Cardiac muscle cell (in vitro differentiated cells and primary cell): ENCODE measurements around the gene NBEAL2. TPM values are rescaled to one million over a fixed set of nuclear protein-coding genes. Genes with fewer than 3 reads are reported as not detected.

Source experiments
- DNase-seq, 2 donors: peaks; one replicate each; pipeline versions ENCODE4 v3.0.0 to v3.0.0-alpha.2; 2010 to 2017; ENCODE audit warnings: low read depth in 1 of 2, low spot score in 1 of 2
- H3K27ac ChIP-seq: fragments of 200-600 bp; sonication (generic); 2 replicates; pipeline ENCODE4 v1.5.1; 2016
- H3K27me3 ChIP-seq: fragments of 200-600 bp; sonication (generic); 2 replicates; pipeline ENCODE4 v1.6.0; 2016; ENCODE audit warnings: control low read depth
- H3K36me3 ChIP-seq: fragments of 200-600 bp; sonication (generic); 2 replicates; pipeline ENCODE4 v1.5.1; 2016; ENCODE audit warnings: control low read depth
- H3K4me1 ChIP-seq: fragments of 200-600 bp; sonication (generic); 2 replicates; pipeline ENCODE4 v1.8.1; 2017; ENCODE audit warnings: low read depth, mild to moderate bottlenecking, mixed run types
- H3K4me3 ChIP-seq: fragments of 200-600 bp; sonication (generic); 2 replicates; pipeline ENCODE4 v1.5.1; 2016; ENCODE audit warnings: mild to moderate bottlenecking
- H3K9me3 ChIP-seq: fragments of 200-600 bp; sonication (generic); 2 replicates; pipeline ENCODE4 v1.5.1; 2017; ENCODE audit warnings: low read depth, mild to moderate bottlenecking, control low read depth
- polyA plus RNA-seq: library from polyadenylated mRNA; unstranded; fragments of >200 nt; fragmentation: Nextera tagmentation; extraction: Ambion mirVana; gene quantifications from 2 replicates; pipeline ENCODE4 v1.2.1, GENCODE V29; 2016
- total RNA-seq: library from RNA; depleted of rRNA; stranded (reverse); fragments of >200 nt; gene quantifications from 2 replicates; pipeline ENCODE4 v1.2.3, GENCODE V29; 2016
- TF ChIP-seq, protein P1 (sequence below): IDR thresholded peaks from 2 replicates; pipeline ENCODE4 v1.5.1; 2012; ENCODE audit warnings: low read depth, mild to moderate bottlenecking, low read length

The NBEAL2 gene
- total and polyA plus RNA-seq, 2 experiments from 2014 or later = 8.3 to 10.6 TPM

DNA sequence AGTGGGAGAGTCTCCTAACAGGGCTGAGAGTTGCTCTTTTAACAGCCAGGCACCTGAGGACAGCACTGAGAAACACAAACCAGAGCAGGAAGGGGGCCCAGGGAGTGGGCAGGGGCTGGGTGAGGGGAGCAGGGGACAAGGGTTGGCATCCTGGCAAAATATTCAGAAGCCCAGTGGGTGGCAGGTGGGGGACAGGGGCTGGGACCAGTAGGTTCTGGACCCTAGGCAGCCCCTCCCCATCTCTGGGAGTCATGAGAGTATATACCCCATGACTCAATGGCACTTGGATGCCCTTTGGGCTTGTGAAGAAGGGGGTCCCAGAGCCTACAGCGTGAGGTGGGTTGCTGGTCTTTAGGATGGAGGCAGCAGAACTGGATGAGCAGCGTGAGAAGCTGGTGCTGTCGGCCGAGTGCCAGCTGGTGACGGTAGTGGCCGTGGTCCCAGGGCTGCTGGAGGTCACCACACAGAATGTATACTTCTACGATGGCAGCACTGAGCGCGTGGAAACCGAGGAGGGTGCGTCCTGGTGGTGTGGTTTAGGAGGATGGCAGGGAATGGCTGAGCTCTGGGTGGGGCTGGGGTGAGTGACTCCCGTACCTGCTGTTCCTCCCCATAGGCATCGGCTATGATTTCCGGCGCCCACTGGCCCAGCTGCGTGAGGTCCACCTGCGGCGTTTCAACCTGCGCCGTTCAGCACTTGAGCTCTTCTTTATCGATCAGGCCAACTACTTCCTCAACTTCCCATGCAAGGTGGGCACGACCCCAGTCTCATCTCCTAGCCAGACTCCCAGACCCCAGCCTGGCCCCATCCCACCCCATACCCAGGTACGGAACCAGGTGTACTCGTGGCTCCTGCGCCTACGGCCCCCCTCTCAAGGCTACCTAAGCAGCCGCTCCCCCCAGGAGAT lies 24.2 kb downstream of the NBEAL2 start:
- H3K27me3 ChIP-seq = no peaks in the 10 kb centered on the region
- no peaks in the 10 kb centered on the region for H3K4me1 ChIP-seq
- no peak overlapping the region for H3K27ac ChIP-seq
- H3K36me3 ChIP-seq = no peaks in the 10 kb centered on the region
- H3K4me3 ChIP-seq = no peak overlapping the region
- TF ChIP-seq, protein P1, sequence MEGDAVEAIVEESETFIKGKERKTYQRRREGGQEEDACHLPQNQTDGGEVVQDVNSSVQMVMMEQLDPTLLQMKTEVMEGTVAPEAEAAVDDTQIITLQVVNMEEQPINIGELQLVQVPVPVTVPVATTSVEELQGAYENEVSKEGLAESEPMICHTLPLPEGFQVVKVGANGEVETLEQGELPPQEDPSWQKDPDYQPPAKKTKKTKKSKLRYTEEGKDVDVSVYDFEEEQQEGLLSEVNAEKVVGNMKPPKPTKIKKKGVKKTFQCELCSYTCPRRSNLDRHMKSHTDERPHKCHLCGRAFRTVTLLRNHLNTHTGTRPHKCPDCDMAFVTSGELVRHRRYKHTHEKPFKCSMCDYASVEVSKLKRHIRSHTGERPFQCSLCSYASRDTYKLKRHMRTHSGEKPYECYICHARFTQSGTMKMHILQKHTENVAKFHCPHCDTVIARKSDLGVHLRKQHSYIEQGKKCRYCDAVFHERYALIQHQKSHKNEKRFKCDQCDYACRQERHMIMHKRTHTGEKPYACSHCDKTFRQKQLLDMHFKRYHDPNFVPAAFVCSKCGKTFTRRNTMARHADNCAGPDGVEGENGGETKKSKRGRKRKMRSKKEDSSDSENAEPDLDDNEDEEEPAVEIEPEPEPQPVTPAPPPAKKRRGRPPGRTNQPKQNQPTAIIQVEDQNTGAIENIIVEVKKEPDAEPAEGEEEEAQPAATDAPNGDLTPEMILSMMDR = no peak
- DNase-seq = no peak
- H3K9me3 ChIP-seq = no peaks in the 10 kb centered on the region

DNA sequence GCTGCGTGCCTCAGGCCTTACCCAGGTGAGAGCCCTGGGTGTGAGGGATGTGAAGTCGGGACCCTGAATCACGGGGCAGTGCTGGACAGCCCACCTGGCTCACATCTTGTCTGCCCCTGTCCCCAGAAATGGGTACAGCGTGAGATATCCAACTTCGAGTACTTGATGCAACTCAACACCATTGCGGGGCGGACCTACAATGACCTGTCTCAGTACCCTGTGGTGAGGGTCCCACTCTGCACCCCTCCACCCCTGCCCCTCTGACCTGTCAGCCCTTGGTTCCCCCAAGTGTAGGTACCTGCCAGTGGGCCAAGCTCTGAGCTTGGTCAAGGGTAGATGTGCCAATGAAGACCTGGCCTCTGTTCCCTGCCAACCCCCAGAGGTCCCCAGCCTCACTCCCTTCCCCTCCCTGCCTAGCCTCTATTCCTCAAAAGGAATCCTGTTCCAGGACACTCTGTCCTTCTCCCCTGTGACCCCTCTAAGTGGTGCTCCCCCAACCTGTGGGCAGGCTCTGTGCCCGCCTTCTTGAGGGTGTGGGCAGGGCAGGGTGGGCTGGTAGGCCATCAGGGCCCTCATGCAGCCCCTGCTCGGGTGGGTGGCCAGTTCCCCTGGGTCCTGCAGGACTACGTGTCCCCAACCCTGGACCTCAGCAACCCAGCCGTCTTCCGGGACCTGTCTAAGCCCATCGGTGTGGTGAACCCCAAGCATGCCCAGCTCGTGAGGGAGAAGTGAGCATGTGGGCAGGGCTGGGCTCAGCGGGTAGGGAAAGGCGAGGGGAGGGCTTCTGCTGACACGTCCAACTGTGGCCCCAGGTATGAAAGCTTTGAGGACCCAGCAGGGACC lies 25.1 kb downstream of the NBEAL2 start:
- no peaks in the 10 kb centered on the region for H3K9me3 ChIP-seq
- DNase-seq = no peak
- H3K4me3 ChIP-seq = no peak overlapping the region
- no peaks in the 10 kb centered on the region for H3K27me3 ChIP-seq
- TF ChIP-seq, protein P1 = no peak
- no peaks in the 10 kb centered on the region for H3K4me1 ChIP-seq
- H3K36me3 ChIP-seq = no peaks in the 10 kb centered on the region
- no peak overlapping the region for H3K27ac ChIP-seq

DNA sequence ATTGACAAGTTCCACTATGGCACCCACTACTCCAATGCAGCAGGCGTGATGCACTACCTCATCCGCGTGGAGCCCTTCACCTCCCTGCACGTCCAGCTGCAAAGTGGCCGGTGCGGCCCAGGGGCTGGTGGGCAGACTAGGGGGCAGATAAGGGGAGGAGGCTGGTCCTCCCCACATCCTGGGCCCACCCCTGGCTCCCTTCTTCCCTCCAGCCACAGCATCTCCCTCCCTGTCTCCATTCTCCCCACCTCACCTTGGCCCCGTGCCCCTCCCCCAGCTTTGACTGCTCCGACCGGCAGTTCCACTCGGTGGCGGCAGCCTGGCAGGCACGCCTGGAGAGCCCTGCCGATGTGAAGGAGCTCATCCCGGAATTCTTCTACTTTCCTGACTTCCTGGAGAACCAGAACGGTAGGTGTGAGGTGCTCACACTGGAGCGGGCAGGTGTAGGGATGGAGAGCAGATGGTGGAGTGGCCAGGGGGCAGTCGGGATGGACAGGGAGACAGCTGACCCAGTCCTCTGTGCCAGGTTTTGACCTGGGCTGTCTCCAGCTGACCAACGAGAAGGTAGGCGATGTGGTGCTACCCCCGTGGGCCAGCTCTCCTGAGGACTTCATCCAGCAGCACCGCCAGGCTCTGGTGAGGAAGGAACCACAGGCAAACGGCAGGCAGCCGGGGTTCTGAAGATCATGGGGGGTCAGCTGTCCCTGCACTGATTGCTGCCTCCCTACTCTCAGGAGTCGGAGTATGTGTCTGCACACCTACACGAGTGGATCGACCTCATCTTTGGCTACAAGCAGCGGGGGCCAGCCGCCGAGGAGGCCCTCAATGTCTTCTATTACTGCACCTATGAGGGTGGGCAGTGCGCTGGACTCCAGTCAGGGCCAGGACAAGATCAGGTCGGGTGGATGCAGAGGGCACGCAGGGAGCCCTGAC lies 26.0 kb downstream of the NBEAL2 start:
- DNase-seq = no peak
- Histone ChIP-seq H3K4me3 (no peak overlapping the region), H3K27ac (no peak overlapping the region), H3K4me1 (no peaks in the 10 kb centered on the region), H3K9me3 (no peaks in the 10 kb centered on the region), H3K36me3 (no peaks in the 10 kb centered on the region), H3K27me3 (no peaks in the 10 kb centered on the region)
- TF ChIP-seq, protein P1 = no peak

DNA sequence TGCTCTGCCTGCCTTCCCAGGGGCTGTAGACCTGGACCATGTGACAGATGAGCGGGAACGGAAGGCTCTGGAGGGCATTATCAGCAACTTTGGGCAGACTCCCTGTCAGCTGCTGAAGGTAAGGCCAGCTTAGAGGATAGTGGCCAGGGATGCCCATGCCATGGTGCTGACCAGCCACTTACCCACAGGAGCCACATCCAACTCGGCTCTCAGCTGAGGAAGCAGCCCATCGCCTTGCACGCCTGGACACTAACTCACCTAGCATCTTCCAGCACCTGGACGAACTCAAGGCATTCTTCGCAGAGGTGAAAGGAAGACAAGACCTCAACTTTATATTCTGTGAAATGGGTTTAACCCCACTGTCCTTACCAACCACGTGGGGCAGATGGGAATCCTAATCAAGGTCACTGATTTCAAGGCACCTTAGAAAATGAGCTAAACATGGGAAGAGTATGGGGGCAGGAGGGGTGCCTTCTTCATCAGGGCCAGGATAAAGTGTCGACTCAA lies 26.7 kb downstream of the NBEAL2 start:
- DNase-seq = no peak
- H3K9me3 ChIP-seq = no peaks in the 10 kb centered on the region

More for the DNA sequence above, 26.7 kb downstream of the NBEAL2 start:
- no peak overlapping the region for H3K4me3 ChIP-seq
- no peaks in the 10 kb centered on the region for H3K27me3 ChIP-seq
- H3K4me1 ChIP-seq = no peaks in the 10 kb centered on the region
- TF ChIP-seq, protein P1 = no peak
- no peaks in the 10 kb centered on the region for H3K36me3 ChIP-seq
- no peak overlapping the region for H3K27ac ChIP-seq
